Measurements from ENCODE around the gene LRCH4.
A peak's percentile ranks its signal among the peaks of the same experiment; 100 is the strongest.
"Not testable (repeated sequence)": the region's sequence is repeated elsewhere in the genome, so short reads cannot be mapped to it uniquely, and the experiment has no call there.

Gene LRCH4

DNA sequence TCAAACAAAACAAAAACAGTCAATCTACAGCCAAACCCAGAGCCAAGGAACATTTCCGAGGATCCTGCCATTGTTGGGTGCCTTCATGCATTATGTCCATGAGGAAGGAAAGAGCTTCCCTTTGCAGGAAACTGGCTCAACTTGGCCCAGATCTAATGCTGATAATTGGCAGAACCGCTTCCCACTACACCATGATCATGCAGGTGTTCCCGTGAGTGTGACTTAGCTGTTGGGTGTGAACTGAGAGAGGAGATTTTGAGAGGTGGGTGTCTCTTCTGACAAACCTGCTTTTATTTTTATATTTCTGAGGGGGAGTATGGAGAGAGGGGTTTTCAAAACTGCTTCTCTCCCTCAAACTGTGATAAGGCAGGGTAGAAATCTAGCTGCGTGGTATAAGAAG lies 26.8 kb downstream of the LRCH4 start:
- TF ChIP-seq CTCF (conservative IDR thresholded peaks at IDR 0.05; ENCODE audit: low read depth, low read length): no peak
- no peak for DNase-seq (ENCODE audit: low read depth)
- H3K4me3 ChIP-seq (ENCODE audit: low read depth, low read length): no peak overlapping the region

GRCh38 chr7:100556541-100556940 lies 29.4 kb downstream of the LRCH4 start:
- H3K4me3 ChIP-seq (ENCODE audit: low read depth, low read length): no peak overlapping the region
- no peak for DNase-seq (ENCODE audit: low read depth)

DNA sequence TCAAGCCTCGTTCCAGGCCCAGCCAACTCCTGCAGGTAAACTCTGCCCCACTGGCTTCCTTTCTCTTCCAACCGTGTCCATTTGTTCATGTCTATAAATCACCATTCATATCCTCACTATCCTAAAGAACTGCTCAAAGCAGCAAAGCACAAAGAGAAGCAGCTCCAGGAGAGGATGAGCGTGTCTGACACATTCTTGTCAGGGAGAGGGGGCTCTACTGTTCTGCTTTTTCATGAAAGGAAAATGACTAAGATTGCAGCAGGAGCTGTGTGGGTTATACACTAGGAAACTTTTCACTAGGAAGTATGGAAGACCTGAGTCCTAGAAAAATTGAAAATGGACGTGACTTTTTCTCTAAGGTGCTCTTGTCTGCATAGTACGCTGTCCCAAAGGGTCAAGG lies 30.2 kb downstream of the LRCH4 start:
- no peak overlapping the region for H3K4me3 ChIP-seq (ENCODE audit: low read depth, low read length)
- TF ChIP-seq CTCF (conservative IDR thresholded peaks at IDR 0.05; ENCODE audit: low read depth, low read length): no peak
- no peak for DNase-seq (ENCODE audit: low read depth)

More at GRCh38 chr7:100556541-100556940, 29.4 kb downstream of the LRCH4 start:
- TF ChIP-seq CTCF (conservative IDR thresholded peaks at IDR 0.05; ENCODE audit: low read depth, low read length): no peak

GRCh38 chr7:100553032-100553431 lies 32.9 kb downstream of the LRCH4 start:
- TF ChIP-seq CTCF (conservative IDR thresholded peaks at IDR 0.05; ENCODE audit: low read depth, low read length): no peak
- no peak for DNase-seq (ENCODE audit: low read depth)
- no peak overlapping the region for H3K4me3 ChIP-seq (ENCODE audit: low read depth, low read length)

DNA sequence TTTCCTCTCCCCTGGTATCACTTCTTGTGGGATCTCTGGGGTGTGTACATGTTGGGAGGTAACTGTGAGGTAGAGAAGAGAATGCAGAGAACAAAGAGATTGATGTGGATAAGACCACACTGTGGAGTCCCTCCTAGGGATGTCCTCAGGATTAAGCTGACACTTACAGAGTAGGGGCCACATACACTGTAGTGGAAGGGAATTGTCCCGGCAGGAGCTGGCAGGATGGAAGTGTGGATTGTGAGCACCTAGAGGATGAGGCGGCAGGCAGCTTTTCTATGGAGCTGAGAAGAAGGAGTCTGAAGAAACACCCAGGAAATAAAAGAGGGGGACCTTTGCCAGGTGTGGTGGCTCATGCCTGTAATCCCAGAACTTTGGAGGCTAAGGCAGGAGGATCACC lies 33.4 kb downstream of the LRCH4 start:
- TF ChIP-seq CTCF (conservative IDR thresholded peaks at IDR 0.05; ENCODE audit: low read depth, low read length): no peak
- no peak for DNase-seq (ENCODE audit: low read depth)
- H3K4me3 ChIP-seq (ENCODE audit: low read depth, low read length): no peak overlapping the region

DNA sequence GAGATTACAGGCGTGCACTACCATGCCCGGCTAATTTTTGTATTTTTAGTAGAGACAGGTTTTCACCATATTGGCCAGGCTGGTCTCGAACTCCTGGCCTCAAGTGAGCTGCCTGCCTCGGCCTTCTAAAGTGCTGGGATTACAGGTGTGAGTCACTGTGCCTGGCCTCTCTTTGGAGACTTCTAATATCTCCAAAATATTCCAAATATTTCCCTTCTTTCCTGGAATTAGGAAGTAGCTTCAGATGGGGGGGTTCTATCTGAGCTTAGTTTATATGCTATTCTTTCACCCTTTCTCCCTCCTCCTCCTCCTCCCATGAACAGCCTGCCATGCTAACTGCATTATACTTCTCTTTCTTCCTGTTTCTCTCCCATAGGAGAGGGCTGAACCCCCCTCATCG lies 37.5 kb downstream of the LRCH4 start:
- not testable (repeated sequence) for H3K4me3 ChIP-seq (ENCODE audit: low read depth, low read length); DNase-seq (ENCODE audit: low read depth)

DNA sequence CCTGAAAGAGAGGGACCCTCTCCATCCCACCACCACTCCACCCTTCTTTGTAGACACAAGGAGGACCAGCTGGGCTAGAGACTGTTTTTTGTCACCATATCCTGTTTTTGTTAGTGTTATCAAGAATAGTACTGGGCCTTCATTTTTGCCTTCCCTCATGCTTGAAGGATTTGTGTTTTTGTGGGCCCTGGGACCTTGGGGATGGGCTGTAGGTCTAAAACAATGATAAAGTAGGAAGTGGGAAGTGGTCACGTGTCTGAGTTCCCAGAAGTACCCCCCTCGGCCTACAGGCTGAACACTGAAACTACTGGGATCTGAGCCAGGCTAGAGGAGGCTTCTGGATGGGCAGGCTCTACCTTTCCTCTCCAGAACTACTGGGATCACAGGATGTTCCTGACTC lies 38.1 kb downstream of the LRCH4 start:
- TF ChIP-seq CTCF (conservative IDR thresholded peaks at IDR 0.05; ENCODE audit: low read depth, low read length): peak; percentile 23
- peak; percentile 64 for DNase-seq (ENCODE audit: low read depth)
- no peak overlapping the region for H3K4me3 ChIP-seq (ENCODE audit: low read depth, low read length)

All from choroid plexus epithelial cell (primary cell).